ENCODE measurements around the gene OR4F6. TPM values are rescaled to one million over a fixed set of nuclear protein-coding genes. Genes with fewer than 3 reads are reported as not detected.
"Not testable (repeated sequence)": the region's sequence is repeated elsewhere in the genome, so short reads cannot be mapped to it uniquely, and the experiment has no call there.

OR4F6 gene, protein sequence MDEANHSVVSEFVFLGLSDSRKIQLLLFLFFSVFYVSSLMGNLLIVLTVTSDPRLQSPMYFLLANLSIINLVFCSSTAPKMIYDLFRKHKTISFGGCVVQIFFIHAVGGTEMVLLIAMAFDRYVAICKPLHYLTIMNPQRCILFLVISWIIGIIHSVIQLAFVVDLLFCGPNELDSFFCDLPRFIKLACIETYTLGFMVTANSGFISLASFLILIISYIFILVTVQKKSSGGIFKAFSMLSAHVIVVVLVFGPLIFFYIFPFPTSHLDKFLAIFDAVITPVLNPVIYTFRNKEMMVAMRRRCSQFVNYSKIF
- polyA plus RNA-seq, result not detected

DNA sequence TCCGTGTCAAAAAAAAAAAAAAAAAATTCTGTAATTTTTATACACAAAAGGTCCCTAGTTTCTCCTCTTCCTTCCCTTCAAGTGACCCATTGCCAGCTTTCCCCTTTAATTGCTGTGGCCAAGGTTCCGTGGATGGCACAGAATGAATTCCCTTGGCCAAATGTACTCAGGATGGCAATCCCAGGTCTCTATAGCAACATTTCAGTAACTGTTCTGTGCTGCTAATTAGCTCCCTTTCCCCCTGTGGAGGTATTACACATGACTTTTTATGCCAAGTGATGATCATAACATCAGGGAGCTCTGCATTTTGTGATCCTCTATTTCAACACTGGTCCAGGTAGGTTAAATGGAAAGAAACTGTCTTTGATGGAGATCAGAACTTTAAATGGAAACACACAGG is at the start of gene OR4F6:
TSS of gene OR4F6 (plus strand) at position 301 of the 400 bp plus-strand sequence. CDS start 2,211 bp downstream, outside the sequence.
- Mint-ChIP-seq H3K27me3 (peaks cover 2% of the 10 kb centered on the region), H3K4me1 (peaks cover 0 to 2% (median 0%) of the 10 kb centered on the region in 3 donors), H3K36me3 (no peaks in the 10 kb centered on the region), H3K27ac (no peak within 1 kb of the TSS), H3K9me3 (no peaks in the 10 kb centered on the region), H3K4me3 (peak within 1 kb of the TSS in 1 of 4 donors; percentile 39)

DNA sequence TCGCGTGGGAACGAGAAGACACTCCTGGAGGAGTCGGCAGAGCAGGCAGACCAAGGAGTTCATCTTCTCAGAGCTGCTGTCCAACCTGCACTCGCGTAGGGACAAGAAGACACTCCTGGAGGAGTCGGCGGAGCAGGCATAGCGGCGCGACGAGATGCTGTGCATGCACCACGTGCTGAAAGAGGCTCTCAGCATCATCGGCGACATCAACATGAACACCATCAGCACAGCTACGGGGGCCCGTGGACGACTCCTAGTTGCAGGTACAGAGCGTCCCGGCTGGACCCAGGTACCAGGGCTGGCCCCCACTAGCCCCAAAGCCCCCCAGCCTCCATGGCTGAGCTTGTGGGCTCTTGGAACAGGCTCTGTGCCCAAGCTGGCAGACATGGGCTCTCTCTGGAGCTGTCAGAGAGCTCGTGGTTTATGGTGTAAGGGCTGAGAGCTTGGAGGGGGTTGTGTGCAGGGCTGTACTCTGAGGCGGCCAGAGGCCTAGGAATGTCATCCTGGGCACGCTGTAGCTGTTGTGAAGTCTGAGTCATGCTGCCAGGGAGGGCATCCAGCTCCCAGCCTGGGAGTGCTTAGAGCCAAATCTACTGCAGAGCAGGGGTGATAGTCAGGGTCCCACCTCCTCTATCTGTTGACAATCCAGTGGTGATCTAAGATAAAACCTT is 38.5 kb upstream of the OR4F6 start:
- not testable (repeated sequence) for H3K4me1 Mint-ChIP-seq, H3K9me3 Mint-ChIP-seq, H3K36me3 Mint-ChIP-seq, H3K27me3 Mint-ChIP-seq, H3K27ac Mint-ChIP-seq, H3K4me3 Mint-ChIP-seq

DNA sequence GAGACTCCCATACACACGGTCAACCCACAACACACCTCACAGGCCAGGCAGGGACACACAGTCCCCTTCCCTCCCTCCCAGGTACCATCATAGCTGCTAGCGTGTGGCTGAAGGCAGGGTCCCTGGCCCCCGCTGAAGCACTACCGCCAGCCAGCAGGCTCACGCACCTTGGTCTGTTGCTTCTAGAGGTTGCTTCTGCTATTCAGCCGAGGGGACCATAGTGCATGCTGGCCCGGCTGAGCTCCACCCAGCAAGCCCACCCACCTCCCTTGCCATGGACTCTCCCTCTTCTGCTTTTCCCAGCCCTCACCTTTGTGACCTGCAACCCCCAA is 38.0 kb upstream of the OR4F6 start:
- H3K9me3 Mint-ChIP-seq, H3K4me1 Mint-ChIP-seq, H3K27ac Mint-ChIP-seq, H3K4me3 Mint-ChIP-seq, H3K27me3 Mint-ChIP-seq, H3K36me3 Mint-ChIP-seq: not testable (repeated sequence)

DNA sequence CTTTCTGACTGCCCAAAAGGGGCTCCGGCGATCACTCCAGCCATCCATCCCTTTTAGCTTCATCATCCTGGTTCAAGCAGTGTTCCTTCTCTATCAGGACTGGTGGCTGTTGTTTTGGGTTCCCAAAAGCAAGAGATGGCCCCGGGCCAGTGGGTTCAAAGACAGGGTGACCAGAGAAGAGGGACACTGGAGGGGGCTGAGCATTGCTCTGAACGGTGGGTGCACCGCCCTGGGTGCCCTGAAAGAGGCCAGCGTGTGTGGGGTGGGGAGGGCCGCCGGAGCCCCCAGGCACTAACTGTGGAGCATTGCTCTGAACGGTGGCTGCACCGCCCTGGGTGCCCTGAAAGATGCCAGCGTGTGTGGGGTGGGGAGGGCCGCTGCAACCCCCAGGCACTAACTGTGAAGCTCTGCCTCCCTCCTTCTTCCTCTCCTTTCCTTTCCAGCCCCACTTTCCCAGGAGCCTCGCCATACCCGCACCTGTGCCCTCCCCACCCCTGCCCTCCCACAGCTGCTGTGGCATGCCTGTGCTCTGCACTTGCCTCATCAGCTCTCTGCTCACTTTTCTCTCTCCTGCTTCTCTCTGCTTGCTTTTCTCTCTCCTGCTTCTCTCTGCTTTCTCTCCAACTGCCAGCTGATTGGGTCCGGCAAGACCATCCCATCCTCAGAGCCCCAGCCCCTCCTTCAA is 37.4 kb upstream of the OR4F6 start:
- H3K27me3 Mint-ChIP-seq, result no peaks in the 10 kb centered on the region
- no peak overlapping the region for H3K27ac Mint-ChIP-seq
- H3K4me3 Mint-ChIP-seq, result no peak overlapping the region
- no peaks in the 10 kb centered on the region for H3K36me3 Mint-ChIP-seq
- H3K9me3 Mint-ChIP-seq, result no peaks in the 10 kb centered on the region
- no peaks in the 10 kb centered on the region for H3K4me1 Mint-ChIP-seq

DNA sequence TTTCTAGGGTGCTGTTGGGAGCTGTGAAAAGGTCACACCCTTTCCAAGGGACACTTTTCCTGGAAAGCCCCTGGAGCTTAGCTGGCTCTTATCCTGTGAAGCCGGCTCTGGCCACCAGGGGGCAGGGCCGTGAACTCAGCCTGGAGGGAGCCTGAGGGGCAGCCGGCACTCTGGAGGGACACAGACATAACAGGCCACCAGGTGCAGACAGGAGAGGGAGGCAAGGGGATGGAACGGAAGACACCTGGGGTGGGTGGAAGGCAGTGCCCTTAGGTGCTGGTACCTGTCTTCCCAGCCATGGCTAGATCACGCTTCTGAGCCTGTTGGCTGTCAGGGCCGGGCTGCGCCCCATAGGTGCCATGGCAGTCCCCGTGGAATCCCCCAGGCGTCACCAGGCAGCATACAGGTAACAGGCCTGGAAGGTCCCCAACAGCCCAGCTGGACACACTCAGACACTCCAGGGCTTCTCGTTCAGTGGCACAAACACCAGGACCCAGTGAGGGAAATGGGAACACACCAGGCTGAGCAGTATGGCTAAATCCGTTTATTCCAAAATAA is 36.1 kb upstream of the OR4F6 start:
- H3K27ac Mint-ChIP-seq, H3K27me3 Mint-ChIP-seq, H3K9me3 Mint-ChIP-seq, H3K4me3 Mint-ChIP-seq, H3K4me1 Mint-ChIP-seq, H3K36me3 Mint-ChIP-seq: not testable (repeated sequence)

DNA sequence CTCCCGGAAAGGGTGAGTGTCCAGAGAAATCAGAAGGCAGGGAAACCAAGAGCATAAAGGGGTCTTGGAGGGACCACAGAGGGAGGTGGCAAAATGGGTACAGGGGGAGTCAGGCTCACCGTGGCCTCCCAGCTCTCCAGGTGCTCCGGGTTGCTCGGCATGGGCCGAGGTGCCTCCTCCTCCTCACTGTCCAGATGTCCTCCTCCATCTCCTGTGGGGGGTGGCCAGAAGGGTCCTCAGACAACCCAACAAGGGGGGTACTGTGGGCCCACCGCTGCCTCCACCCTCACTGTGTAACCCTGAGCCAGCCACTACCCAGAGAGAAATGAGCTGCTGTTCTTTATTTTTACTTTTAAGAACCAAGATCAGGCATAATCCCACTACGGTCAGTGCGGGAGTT is 30.4 kb upstream of the OR4F6 start:
- Mint-ChIP-seq H3K4me3 (no peak overlapping the region), H3K9me3 (peaks cover 0 to 2% (median 0%) of the 10 kb centered on the region in 3 donors), H3K27ac (no peak overlapping the region)

DNA sequence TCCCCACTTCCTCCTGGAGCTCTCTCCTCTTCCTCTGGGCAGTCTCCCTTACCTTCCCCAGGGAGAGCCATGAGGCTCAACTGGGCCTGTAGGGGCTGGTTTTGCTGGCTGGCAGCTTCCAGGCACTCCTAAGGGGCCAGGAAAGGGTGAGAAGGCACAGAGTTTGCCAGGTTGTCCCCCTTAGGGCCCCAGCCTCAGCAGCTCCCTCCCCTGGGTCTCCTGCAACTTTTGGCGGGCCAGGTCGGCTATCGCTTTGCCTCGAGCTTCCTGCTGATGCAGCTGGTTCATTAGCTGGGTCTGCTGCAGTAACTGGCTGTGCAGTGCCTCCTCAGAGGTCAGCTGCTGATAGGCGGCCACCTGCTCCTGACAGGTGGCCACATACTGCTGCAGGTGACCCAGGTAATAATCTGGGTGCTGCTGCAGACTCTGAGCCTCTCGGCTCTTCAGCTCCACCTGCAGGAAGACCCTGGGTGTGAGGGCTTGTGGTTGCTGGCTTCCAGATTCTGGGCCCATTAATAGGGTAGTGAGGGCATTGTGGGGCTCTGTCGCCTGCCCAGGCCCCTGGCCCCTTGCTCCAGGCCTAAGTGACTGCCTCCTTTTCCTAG is 29.7 kb upstream of the OR4F6 start:
- Mint-ChIP-seq H3K27me3 (no peaks in the 10 kb centered on the region), H3K27ac (peak overlapping the region in 1 of 3 donors; percentile 27), H3K4me3 (no peak overlapping the region), H3K9me3 (peaks cover 0 to 2% (median 0%) of the 10 kb centered on the region in 3 donors), H3K36me3 (peaks cover 4% of the 10 kb centered on the region), H3K4me1 (no peaks in the 10 kb centered on the region)

More for the DNA sequence above, 30.4 kb upstream of the OR4F6 start:
- Mint-ChIP-seq H3K36me3 (peaks cover 4% of the 10 kb centered on the region), H3K4me1 (no peaks in the 10 kb centered on the region), H3K27me3 (no peaks in the 10 kb centered on the region)

DNA sequence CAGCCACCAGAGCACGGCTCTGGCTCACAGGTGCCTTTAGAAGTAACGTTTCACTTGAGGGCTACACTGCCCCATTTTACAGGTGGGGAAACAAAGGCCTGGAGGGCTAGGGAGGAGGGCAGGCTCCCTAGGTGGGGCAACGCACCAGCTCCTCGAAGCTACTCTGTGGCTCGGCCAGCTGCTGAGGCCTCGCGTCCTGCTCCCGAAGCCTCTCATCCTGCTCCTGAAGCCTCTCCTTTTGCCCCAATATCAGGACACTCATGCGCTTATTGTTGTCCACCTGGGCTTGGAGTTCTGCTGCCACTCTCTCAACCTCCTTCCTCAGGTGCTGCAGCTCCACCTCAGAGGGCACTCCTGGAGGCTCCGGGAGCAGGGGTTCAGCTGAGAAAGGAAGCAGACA is 28.2 kb upstream of the OR4F6 start:
- Mint-ChIP-seq H3K27me3 (peaks cover 4% of the 10 kb centered on the region), H3K4me3 (no peak overlapping the region), H3K27ac (no peak overlapping the region), H3K4me1 (no peaks in the 10 kb centered on the region), H3K9me3 (peaks cover 0 to 2% (median 0%) of the 10 kb centered on the region in 3 donors), H3K36me3 (peaks cover 4% of the 10 kb centered on the region)

DNA sequence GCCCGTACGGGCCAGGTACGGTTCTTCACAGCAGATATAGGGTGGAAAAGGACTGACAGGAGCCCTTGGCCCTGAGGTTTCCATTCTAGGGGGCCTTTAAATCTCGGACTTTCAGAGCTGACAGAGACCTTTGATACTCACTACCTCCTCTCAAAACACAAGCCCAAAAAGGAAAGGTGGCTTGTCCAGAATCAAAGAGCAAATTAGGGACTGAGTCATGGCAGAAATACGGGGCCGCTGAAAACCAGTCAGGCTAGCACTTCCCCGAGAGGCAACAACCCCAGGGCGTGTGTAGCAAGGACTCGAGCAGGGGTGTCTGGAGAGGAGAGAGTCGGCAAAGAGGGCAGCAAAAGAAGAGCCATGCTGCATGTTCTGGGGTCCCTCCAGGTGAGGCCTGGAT is 24.7 kb upstream of the OR4F6 start:
- not testable (repeated sequence) for H3K9me3 Mint-ChIP-seq, H3K4me1 Mint-ChIP-seq, H3K4me3 Mint-ChIP-seq, H3K36me3 Mint-ChIP-seq, H3K27me3 Mint-ChIP-seq
- H3K27ac Mint-ChIP-seq, result peak overlapping the region in 1 of 3 donors; percentile 40

DNA sequence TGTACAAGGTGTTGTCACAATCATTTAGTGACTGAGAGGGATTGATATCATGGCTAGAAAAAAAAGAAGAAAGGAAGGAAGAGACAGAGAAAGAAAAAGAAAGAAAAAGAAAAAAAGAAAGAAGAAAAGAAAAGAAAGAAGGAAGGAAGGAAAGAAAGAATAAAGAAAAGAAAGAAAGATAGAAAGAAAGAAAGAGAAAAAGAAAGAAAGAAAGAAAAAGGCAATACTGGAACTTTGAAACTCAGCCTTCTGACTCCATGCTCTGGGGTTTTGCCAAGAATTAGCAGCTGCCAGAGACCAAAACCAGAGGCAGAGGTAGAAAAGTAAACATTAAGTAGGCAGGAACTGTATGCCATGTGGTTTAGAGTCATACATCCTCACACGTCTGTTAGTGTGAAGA is 23.1 kb upstream of the OR4F6 start:
- H3K27me3 Mint-ChIP-seq, H3K4me3 Mint-ChIP-seq, H3K4me1 Mint-ChIP-seq, H3K27ac Mint-ChIP-seq, H3K36me3 Mint-ChIP-seq, H3K9me3 Mint-ChIP-seq: not testable (repeated sequence)

DNA sequence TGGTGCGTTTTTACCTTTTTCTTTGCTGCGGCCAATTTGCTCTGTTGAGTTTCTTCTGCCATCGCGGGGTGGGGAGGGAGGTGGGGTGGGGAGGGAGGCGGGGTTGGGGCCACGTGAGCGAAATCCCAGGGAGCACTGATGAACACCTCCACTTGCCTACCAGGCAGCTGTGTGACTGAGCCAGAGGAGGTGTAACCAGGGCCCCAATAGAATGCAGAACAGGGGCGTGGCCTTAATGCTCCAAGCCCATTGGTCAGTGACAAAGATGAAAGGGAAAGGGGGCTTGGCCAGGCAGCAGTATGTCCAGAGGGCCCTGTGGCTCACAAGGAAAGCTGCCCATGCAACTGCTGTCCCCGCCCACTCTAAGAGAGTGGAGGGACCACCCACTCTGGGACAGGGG is 21.4 kb upstream of the OR4F6 start:
- peaks cover 0 to 1% (median 1%) of the 10 kb centered on the region in 3 donors for H3K9me3 Mint-ChIP-seq
- peaks cover 8% of the 10 kb centered on the region for H3K27me3 Mint-ChIP-seq
- peaks cover 0 to 2% (median 0%) of the 10 kb centered on the region in 3 donors for H3K4me1 Mint-ChIP-seq
- H3K36me3 Mint-ChIP-seq, result no peaks in the 10 kb centered on the region
- H3K27ac Mint-ChIP-seq, result no peak overlapping the region
- no peak overlapping the region for H3K4me3 Mint-ChIP-seq

DNA sequence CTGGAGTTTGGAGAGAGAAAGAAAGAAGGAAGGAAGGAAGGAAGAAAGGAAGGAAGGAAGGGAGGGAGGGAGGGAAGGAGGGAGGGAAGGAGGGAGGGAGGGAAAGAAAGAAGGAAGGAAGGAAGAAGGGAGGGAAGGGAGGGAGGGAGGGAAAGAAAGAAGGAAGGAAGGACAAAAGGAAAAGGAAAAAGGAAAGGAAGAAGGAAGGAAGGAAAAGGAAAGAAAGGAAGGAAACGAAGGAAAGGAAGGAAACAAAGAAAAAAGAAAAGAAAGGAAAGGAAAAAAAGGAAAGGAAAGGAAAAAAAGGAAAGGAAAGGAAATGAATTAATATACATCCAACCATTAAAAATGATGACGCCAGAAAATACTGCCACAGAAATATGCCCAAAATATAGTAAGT is 18.7 kb upstream of the OR4F6 start:
- Mint-ChIP-seq H3K4me3 (no peak overlapping the region), H3K9me3 (peaks cover 0 to 1% (median 1%) of the 10 kb centered on the region in 3 donors), H3K4me1 (peaks cover 0 to 2% (median 0%) of the 10 kb centered on the region in 3 donors), H3K27me3 (peaks cover 4% of the 10 kb centered on the region), H3K36me3 (no peaks in the 10 kb centered on the region), H3K27ac (no peak overlapping the region)

DNA sequence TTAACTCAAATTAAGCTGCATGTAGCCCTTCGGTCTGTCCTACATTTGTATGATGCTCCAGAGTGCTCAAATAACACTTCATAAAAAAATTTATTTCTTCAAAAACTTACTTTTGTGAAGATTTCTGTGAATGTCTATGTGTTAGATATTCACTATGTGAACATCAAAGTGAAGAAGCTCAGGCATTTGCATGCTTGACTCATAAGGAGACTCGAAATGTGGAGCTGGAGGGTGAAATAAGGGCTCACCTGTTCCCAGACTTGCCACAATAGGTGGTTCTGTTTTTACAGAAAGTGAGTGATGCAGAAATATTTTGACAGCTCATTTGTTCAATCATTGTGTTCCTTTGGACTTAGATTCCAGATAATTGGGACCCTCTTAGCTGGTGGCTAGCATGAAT is 16.9 kb upstream of the OR4F6 start:
- not testable (repeated sequence) for H3K9me3 Mint-ChIP-seq, H3K27me3 Mint-ChIP-seq, H3K4me1 Mint-ChIP-seq, H3K27ac Mint-ChIP-seq, H3K4me3 Mint-ChIP-seq, H3K36me3 Mint-ChIP-seq

DNA sequence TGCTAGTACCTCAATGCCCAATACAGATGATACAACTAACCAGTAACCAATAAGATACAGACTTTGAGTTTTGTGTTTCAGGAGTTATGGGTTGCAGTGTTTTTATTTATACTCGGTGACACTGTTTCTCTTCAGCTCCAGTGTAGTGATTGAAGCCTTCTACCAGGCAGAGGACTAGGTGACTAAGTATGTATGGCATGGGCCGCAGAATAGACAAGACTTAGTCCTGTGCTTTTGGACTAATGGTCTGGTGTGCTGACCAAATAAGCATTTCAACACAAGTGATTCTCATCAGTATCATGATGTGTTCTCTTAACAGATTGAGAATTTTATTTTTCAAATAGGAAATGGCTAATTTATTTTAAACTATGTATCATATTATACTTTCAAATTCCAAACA is 15.3 kb upstream of the OR4F6 start:
- not testable (repeated sequence) for H3K36me3 Mint-ChIP-seq, H3K4me3 Mint-ChIP-seq, H3K27ac Mint-ChIP-seq, H3K4me1 Mint-ChIP-seq, H3K9me3 Mint-ChIP-seq, H3K27me3 Mint-ChIP-seq

DNA sequence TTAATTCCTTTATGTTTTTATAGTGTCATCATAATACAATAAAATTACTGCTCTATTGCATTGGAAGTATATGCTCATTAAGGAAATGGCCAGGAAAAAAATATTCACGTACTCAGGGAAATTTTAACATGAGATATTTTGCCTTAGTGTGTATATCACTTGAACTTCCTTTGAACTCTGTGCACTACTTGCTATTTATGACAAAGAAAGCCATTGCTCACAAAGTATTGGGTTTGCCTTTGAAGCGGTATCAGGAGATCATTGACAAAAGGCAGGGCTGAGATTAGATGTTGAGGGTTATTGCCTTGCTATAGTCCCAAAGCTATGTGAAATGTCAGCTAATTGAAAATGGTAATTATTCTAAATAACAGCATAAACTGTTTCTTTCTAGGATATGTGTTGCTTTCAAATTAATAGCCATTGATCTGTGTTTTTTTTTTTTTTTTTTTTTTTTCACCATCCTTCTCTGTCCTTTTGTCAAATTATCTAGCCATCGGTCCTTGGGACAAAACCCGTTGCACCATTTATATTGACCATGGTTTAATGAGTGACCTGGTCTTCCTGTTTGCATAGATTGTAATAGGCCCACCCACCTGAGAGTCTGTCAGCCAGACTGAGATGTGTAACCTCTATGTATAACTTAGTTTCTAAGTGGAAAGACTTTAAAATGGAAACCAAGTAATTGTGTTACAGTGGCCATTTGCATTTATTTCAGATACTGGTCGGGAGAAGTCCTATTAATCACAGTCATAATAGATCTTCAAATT is 14.6 kb upstream of the OR4F6 start:
- H3K36me3 Mint-ChIP-seq, H3K27me3 Mint-ChIP-seq, H3K9me3 Mint-ChIP-seq: not testable (repeated sequence)

More for the DNA sequence above, 14.6 kb upstream of the OR4F6 start:
- H3K4me3 Mint-ChIP-seq, H3K4me1 Mint-ChIP-seq, H3K27ac Mint-ChIP-seq: not testable (repeated sequence)
